ENCODE results near the gene ADAM12. TPM values are rescaled to one million over a fixed set of nuclear protein-coding genes. Genes with fewer than 3 reads are reported as not detected.

Gene ADAM12
- total RNA-seq, 1 donor from 2014 or later, result 41.7 TPM

GRCh38 chr10:126214021-126214420 lies 174.3 kb downstream of the ADAM12 start:
- Mint-ChIP-seq H3K36me3 (ENCODE audit: unreplicated experiment) (peaks cover 5% of the 10 kb centered on the region), H3K4me1 (ENCODE audit: unreplicated experiment) (peaks cover 39% of the 10 kb centered on the region), H3K27me3 (ENCODE audit: unreplicated experiment) (no peaks in the 10 kb centered on the region), H3K27ac (ENCODE audit: unreplicated experiment) (no peak overlapping the region), H3K9me3 (ENCODE audit: unreplicated experiment) (no peaks in the 10 kb centered on the region), H3K4me3 (ENCODE audit: unreplicated experiment) (no peak overlapping the region)
- TF ChIP-seq CTCF (IDR thresholded peaks at IDR 0.05), result no peak
- DNase-seq (ENCODE audit: extremely low spot score, unreplicated experiment), result no peak

- H3K27ac Mint-ChIP-seq (ENCODE audit: unreplicated experiment), result no peak overlapping the region
- H3K9me3 Mint-ChIP-seq (ENCODE audit: unreplicated experiment), result no peaks in the 10 kb centered on the region
- TF ChIP-seq CTCF (IDR thresholded peaks at IDR 0.05), result no peak
- H3K27me3 Mint-ChIP-seq (ENCODE audit: unreplicated experiment), result no peaks in the 10 kb centered on the region
- H3K4me3 Mint-ChIP-seq (ENCODE audit: unreplicated experiment), result no peak overlapping the region
- peaks cover 5% of the 10 kb centered on the region for H3K36me3 Mint-ChIP-seq (ENCODE audit: unreplicated experiment)
- H3K4me1 Mint-ChIP-seq (ENCODE audit: unreplicated experiment), result peaks cover 46% of the 10 kb centered on the region
- DNase-seq (ENCODE audit: extremely low spot score, unreplicated experiment), result no peak
Measured at GRCh38 chr10:126212738-126213137, 175.5 kb downstream of the ADAM12 start.

GRCh38 chr10:126210051-126210651 lies 178.1 kb downstream of the ADAM12 start:
- peaks cover 36% of the 10 kb centered on the region for H3K4me1 Mint-ChIP-seq (ENCODE audit: unreplicated experiment)
- no peak for DNase-seq (ENCODE audit: extremely low spot score, unreplicated experiment)
- no peaks in the 10 kb centered on the region for H3K9me3 Mint-ChIP-seq (ENCODE audit: unreplicated experiment)

GRCh38 chr10:126209451-126209850 lies 178.8 kb downstream of the ADAM12 start:
- TF ChIP-seq CTCF (IDR thresholded peaks at IDR 0.05), result no peak

More at GRCh38 chr10:126210051-126210651, 178.1 kb downstream of the ADAM12 start:
- Mint-ChIP-seq H3K36me3 (ENCODE audit: unreplicated experiment) (peaks cover 5% of the 10 kb centered on the region), H3K27me3 (ENCODE audit: unreplicated experiment) (no peaks in the 10 kb centered on the region), H3K27ac (ENCODE audit: unreplicated experiment) (peak overlapping the region; percentile 39), H3K4me3 (ENCODE audit: unreplicated experiment) (no peak overlapping the region)
- no peak for TF ChIP-seq CTCF (IDR thresholded peaks at IDR 0.05)

GRCh38 chr10:126208726-126209302 lies 179.5 kb downstream of the ADAM12 start:
- H3K9me3 Mint-ChIP-seq (ENCODE audit: unreplicated experiment), result no peaks in the 10 kb centered on the region
- H3K27me3 Mint-ChIP-seq (ENCODE audit: unreplicated experiment), result no peaks in the 10 kb centered on the region
- H3K4me1 Mint-ChIP-seq (ENCODE audit: unreplicated experiment), result peaks cover 37% of the 10 kb centered on the region
- H3K27ac Mint-ChIP-seq (ENCODE audit: unreplicated experiment), result peak overlapping the region; percentile 39
- no peak overlapping the region for H3K4me3 Mint-ChIP-seq (ENCODE audit: unreplicated experiment)
- H3K36me3 Mint-ChIP-seq (ENCODE audit: unreplicated experiment), result peaks cover 5% of the 10 kb centered on the region
- no peak for DNase-seq (ENCODE audit: extremely low spot score, unreplicated experiment)
- no peak for TF ChIP-seq CTCF (IDR thresholded peaks at IDR 0.05)

More at GRCh38 chr10:126209451-126209850, 178.8 kb downstream of the ADAM12 start:
- no peaks in the 10 kb centered on the region for H3K27me3 Mint-ChIP-seq (ENCODE audit: unreplicated experiment)
- DNase-seq (ENCODE audit: extremely low spot score, unreplicated experiment), result no peak
- H3K9me3 Mint-ChIP-seq (ENCODE audit: unreplicated experiment), result no peaks in the 10 kb centered on the region
- peaks cover 5% of the 10 kb centered on the region for H3K36me3 Mint-ChIP-seq (ENCODE audit: unreplicated experiment)
- peak overlapping the region; percentile 39 for H3K27ac Mint-ChIP-seq (ENCODE audit: unreplicated experiment)
- peaks cover 34% of the 10 kb centered on the region for H3K4me1 Mint-ChIP-seq (ENCODE audit: unreplicated experiment)
- no peak overlapping the region for H3K4me3 Mint-ChIP-seq (ENCODE audit: unreplicated experiment)

Measured in osteocyte (in vitro differentiated cells).